Measurements from ENCODE around the gene FAM180B. TPM values are rescaled to one million over a fixed set of nuclear protein-coding genes. Genes with fewer than 3 reads are reported as not detected.

The FAM180B gene
- total RNA-seq, 1 experiment from 2014 or later = not detected

DNA sequence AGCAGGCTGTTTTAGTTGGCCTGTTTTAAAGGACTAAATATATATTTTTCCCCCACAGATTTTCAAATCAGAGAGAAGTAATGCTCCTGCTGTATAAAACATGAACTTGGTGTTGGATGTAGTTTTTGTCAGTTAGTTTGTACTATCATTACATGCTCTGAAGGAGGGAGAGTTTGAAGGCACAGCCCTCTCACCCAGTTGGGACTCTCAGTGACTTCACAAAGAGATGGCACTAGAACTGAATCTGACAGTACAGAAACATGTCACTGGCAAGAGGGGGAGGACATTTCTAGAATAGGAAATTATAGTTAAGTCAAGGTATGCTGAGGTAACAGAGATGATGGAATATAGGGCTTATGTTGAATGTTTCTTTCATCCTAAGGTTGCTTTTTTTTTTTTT lies 28.8 kb downstream of the FAM180B start:
- H4K20me1 ChIP-seq (ENCODE audit: insufficient read depth) = no peaks in the 10 kb centered on the region
- no peaks in the 10 kb centered on the region for H3K27me3 ChIP-seq (ENCODE audit: insufficient read depth, low read length)
- no peaks in the 10 kb centered on the region for H3K79me2 ChIP-seq (ENCODE audit: insufficient read depth, low read length)
- ChIA-PET CTCF (no interaction called here), POLR2A (no interaction called here), RAD21 (ENCODE audit: low non-redundant PET in 1 of 2, low total read pairs in 2 of 2, uncharacterized antibody in 2 of 2, unreplicated experiment in 2 of 2) (no interaction called here)
- H3K9me2 ChIP-seq (ENCODE audit: insufficient read depth) = no peaks in the 10 kb centered on the region
- H3K4me1 ChIP-seq (ENCODE audit: control insufficient read depth in 1 of 2, insufficient read depth in 2 of 2, low read length in 2 of 2) = no peaks in the 10 kb centered on the region
- no peak overlapping the region for H3K27ac ChIP-seq (ENCODE audit: low read depth, low read length)
- H3K4me2 ChIP-seq (ENCODE audit: low read length) = no peak overlapping the region
- no peak overlapping the region for H2AFZ ChIP-seq (ENCODE audit: low read depth, low read length, poor library complexity, severe bottlenecking)
- no peak for DNase-seq (ENCODE audit: low read depth, low spot score)
- no TSS peak for BruUV-seq (replicated peaks)
- TF ChIP-seq SRF (IDR thresholded peaks at IDR 0.05; ENCODE audit: low read depth) (no peak), ZNF274 (IDR thresholded peaks at IDR 0.05; ENCODE audit: low read depth, low read length) (no peak), POLR2AphosphoS5 (IDR thresholded peaks at IDR 0.05; ENCODE audit: low read depth, low read length) (no peak), EZH2 (IDR thresholded peaks at IDR 0.05) (no peak), EZH2phosphoT487 (IDR thresholded peaks at IDR 0.05; ENCODE audit: borderline replicate concordance) (no peak)
- TF ChIP-seq, protein P1, sequence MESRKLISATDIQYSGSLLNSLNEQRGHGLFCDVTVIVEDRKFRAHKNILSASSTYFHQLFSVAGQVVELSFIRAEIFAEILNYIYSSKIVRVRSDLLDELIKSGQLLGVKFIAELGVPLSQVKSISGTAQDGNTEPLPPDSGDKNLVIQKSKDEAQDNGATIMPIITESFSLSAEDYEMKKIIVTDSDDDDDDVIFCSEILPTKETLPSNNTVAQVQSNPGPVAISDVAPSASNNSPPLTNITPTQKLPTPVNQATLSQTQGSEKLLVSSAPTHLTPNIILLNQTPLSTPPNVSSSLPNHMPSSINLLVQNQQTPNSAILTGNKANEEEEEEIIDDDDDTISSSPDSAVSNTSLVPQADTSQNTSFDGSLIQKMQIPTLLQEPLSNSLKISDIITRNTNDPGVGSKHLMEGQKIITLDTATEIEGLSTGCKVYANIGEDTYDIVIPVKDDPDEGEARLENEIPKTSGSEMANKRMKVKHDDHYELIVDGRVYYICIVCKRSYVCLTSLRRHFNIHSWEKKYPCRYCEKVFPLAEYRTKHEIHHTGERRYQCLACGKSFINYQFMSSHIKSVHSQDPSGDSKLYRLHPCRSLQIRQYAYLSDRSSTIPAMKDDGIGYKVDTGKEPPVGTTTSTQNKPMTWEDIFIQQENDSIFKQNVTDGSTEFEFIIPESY (IDR thresholded peaks at IDR 0.05; ENCODE audit: extremely low read depth, insufficient replicate concordance, low read length) = no peak
- TF ChIP-seq, protein P2, sequence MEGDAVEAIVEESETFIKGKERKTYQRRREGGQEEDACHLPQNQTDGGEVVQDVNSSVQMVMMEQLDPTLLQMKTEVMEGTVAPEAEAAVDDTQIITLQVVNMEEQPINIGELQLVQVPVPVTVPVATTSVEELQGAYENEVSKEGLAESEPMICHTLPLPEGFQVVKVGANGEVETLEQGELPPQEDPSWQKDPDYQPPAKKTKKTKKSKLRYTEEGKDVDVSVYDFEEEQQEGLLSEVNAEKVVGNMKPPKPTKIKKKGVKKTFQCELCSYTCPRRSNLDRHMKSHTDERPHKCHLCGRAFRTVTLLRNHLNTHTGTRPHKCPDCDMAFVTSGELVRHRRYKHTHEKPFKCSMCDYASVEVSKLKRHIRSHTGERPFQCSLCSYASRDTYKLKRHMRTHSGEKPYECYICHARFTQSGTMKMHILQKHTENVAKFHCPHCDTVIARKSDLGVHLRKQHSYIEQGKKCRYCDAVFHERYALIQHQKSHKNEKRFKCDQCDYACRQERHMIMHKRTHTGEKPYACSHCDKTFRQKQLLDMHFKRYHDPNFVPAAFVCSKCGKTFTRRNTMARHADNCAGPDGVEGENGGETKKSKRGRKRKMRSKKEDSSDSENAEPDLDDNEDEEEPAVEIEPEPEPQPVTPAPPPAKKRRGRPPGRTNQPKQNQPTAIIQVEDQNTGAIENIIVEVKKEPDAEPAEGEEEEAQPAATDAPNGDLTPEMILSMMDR (IDR thresholded peaks at IDR 0.05 in 2 of 3, conservative IDR thresholded peaks at IDR 0.05 in 1 of 3; ENCODE audit: borderline replicate concordance in 1 of 3, insufficient read depth in 1 of 3, low read depth in 2 of 3, low read length in 2 of 3) = no peak
- no peak overlapping the region for H3K9ac ChIP-seq (ENCODE audit: low read length)
- H3K9me3 ChIP-seq (ENCODE audit: control insufficient read depth in 1 of 2, insufficient read depth in 1 of 2, low read depth in 1 of 2, low read length in 2 of 2) = no peaks in the 10 kb centered on the region
- H3K36me3 ChIP-seq (ENCODE audit: control insufficient read depth in 1 of 2, insufficient read depth in 2 of 2, low read length in 2 of 2) = peaks cover 12 to 15% of the 10 kb centered on the region in 2 experiments; a peak in 3 of 4 replicates
- intact Hi-C loops (cut with micrococcal nuclease) = loop anchor here (5.0 to 10.0 kb wide), 2 partner anchors 150 to 243 kb away; no protein-coding TSS in a partner anchor
- no peak overlapping the region for H3K4me3 ChIP-seq (replicated peaks in 1 of 2; ENCODE audit: low read depth in 1 of 2, low read length in 2 of 2)
- no peak for ATAC-seq
